Fibroblast of gingiva (primary cell): ENCODE results near the gene IFRD2.
"Not testable (repeated sequence)": the region's sequence is repeated elsewhere in the genome, so short reads cannot be mapped to it uniquely, and the experiment has no call there.

Source experiments
- DNase-seq: peaks from one replicate; pipeline ENCODE4 v3.0.0-alpha.2; 2011; ENCODE audit warnings: low read depth

IFRD2 gene

DNA sequence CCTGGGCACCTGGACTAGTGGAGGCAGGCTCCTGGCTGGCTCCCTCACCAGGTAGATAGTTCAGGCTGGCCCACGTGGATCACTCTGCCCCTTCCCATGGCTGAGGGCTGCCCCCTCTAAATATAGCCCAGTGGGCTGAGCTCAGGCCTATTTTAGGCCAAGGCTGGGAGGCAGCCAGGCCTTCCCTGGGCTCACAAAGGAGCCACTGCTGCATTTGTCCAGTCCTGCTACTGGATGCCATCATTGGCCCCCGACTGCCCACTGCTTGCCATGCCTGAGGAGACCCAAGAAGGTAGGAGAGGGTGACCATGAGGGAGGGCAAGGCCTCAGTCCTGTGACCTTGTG lies 13.4 kb downstream of the IFRD2 start, which contains the start of gene LSMEM2:
LSMEM2 (plus strand) TSS at position 208 of the 345 bp plus-strand sequence; CDS start at position 235, 27 bp downstream.
- no peak for DNase-seq

DNA sequence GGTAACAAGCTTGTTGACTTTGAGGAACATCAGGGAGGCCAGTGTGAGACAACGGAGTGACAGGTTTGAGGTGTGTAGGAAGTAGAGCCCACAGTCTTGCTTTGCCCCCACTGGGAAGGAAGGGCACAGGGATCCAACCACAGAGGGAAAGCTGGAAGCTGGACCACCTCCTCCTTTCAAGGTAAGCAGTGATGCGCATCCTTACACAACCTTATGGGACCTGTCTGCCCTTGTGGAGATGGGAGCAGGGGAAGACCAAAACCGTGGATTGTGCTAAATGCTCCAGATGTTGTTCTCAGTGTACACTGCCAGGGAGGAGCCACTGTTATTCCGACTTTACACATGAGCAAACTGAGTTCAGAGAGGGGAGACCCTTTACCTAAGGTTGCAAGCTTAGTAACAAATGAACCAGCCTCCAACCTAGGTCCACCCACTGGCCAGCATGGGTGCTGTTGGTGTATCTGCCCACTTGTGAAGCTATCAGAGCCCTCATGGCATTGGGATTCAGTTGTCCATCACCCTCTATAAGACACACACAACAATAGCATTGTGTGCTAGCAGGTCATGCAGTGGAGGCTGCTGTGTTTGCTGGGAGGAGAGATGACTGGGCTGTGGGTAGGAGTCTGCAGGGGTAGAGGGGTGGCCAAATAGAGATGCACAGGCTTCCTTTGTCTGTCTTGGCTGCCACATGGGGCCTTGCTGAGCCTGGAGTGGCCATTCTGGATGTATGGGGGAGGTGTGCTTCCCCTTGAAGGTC lies 13.9 kb downstream of the IFRD2 start:
- no peak for DNase-seq

DNA sequence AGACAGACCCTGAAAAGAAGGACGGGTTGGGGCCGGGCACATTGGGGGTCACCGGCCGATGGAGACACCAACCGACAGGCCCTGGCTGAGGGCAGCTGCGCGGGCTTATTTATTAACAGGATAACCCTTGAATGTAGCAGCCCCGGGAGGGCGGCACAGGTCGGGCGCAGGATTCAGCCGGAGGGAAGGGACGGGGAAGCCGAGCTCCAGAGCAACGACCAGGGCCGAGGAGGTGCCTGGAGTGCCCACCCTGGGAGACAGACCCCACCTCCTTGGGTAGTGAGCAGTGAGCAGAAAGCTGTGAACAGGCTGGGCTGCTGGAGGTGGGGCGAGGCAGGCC lies 15.5 kb downstream of the IFRD2 start:
- no peak for DNase-seq

DNA sequence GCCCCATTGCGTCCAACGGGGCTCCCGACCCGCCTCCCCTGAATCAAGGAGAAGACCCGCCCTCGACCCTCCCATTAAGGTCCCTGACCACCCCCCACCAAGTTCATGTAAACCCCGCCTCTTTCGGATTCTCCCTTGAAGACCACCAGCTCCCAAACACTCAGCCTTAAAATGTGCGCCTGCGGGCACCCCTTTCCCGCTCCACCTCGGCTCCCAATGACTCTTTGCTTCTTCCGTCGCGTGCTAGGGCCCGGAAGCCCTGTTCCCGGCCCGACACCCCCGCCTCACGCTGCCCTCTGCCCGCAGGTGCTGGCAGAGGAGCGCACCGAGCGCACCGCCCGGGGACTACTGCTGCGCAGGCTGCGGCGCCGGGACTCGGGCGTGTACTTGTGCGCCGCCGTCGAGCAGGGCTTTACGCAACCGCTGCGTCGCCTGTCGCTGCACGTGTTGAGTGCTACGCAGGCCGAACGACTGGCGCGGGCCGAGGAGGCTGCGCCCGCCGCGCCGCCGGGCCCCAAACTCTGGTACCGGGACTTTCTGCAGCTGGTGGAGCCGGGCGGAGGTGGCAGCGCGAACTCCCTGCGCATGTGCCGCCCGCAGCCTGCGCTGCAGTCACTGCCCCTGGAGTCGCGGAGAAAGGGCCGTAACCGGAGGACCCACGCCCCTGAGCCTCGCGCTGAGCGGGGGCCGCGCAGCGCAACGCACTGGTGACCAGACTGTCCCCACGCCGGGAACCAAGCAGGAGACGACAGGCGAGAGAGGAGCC lies 16.1 kb downstream of the IFRD2 start:
- DNase-seq = no peak

DNA sequence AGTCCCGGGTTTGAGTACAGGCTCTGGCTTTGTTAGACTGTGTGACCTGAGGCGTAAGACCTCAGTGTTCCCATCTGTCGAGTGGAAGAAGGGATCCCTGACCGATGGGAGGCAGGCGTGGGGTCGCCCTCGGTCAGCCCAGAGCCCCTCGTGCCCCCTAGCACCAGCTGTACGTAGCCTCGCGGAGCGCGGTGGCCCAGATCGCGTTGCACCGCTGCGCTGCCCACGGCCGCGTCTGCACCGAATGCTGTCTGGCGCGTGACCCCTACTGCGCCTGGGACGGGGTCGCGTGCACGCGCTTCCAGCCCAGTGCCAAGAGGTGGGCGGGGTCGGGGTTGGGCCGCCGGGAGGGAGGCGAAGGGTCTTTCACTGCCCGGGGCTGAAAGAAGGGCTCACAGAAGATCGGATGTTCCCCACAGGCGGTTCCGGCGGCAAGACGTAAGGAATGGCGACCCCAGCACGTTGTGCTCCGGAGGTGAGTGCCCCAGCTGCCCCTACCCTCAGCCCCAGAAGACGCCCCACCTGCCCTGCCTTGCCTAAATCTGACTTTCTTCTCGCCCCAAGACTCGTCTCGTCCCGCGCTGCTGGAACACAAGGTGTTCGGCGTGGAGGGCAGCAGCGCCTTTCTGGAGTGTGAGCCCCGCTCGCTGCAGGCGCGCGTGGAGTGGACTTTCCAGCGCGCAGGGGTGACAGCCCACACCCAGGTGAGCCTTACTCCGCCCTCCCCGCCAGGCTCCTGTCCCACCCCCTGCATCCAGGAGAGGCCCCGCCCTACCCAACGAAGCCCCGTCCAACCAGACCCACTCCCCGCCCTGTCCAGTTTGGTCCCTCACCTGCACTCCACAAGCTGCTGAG lies 16.9 kb downstream of the IFRD2 start:
- no peak for DNase-seq

DNA sequence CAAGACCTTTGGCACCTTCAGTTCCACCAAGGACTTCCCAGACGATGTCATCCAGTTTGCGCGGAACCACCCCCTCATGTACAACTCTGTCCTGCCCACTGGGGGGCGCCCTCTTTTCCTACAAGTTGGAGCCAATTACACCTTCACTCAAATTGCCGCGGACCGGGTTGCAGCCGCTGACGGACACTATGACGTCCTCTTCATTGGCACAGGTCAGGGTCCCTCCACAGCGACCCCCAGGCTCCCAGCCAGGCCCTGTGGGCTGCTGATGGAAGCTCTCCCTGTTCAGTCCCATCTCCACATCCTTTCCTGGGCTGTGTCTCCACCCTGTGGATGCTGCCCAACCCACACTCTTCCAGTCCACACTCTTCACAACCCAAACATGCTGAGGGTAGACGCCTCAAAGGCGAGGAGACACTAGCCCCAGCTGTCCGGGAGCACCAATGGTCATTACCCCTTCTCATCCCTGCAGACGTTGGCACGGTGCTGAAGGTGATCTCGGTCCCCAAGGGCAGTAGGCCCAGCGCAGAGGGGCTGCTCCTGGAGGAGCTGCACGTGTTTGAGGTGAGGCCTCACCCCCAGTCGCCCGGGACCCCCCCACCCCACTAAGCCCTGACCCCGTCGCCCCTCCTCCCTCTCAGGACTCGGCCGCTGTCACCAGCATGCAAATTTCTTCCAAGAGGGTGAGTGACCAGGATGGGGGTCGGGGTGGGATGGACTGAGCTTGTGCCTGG lies 17.7 kb downstream of the IFRD2 start:
- DNase-seq = peak; percentile 22

DNA sequence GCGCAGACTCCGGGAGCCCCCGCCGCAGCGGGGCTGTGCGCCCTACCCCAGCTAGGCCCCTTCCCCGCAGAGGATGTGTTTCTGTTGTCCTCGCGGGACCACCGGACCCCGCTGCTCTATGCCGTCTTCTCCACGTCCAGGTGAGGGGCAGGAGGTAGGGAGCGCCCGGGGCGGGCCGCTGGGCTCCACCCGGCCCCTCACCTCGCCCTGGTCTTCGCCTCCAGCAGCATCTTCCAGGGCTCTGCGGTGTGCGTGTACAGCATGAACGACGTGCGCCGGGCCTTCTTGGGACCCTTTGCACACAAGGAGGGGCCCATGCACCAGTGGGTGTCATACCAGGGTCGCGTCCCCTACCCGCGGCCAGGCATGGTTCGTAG lies 18.6 kb downstream of the IFRD2 start:
- no peak for DNase-seq

DNA sequence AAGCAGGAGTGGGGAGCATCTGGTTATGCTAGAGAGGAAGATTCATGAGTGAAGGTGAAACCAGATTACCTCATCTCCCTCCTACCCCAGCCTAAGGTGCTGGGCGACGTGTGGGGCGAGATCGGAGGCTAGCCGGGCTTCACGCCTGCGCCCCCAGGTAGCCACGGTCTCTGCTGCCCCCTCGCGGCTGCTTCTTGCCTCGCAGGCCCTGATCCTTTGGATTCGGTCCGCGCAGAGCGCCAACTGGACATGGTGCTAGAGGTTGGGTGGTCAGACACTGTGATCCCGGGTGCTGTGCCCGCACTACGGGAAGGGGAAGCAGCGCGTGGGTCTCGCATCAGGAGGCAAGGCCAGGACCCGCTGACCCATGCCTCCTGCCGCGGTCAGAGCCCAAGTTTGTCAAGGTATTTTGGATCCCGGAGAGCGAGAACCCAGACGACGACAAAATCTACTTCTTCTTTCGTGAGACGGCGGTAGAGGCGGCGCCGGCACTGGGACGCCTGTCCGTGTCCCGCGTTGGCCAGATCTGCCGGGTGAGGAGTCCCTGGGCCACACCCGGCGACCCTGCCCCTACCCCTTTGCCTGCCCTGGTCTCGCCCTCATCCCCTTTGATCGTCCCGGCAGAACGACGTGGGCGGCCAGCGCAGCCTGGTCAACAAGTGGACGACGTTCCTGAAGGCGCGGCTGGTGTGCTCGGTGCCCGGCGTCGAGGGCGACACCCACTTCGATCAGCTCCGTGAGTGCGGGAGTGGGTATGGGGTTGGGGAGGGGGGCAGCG lies 19.1 kb downstream of the IFRD2 start:
- peak; percentile 51 for DNase-seq

DNA sequence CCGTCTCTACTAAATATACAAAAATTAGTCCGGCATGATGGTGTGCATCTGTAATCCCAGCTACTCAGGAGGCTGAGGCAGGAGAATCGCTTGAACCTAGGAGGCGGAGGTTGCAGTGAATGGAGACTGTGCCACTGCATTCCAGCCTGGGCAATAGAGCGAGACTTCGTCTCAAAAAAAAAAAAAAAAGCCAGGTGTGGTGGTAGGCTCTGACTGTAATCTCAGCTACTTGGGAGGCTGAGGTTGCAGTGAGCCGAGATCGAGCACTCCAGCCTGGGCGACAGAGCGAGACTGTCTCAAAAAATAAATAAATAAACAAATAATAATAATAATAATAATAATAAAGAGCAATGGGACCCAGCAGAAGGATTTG lies 19.7 kb downstream of the IFRD2 start:
- not testable (repeated sequence) for DNase-seq

DNA sequence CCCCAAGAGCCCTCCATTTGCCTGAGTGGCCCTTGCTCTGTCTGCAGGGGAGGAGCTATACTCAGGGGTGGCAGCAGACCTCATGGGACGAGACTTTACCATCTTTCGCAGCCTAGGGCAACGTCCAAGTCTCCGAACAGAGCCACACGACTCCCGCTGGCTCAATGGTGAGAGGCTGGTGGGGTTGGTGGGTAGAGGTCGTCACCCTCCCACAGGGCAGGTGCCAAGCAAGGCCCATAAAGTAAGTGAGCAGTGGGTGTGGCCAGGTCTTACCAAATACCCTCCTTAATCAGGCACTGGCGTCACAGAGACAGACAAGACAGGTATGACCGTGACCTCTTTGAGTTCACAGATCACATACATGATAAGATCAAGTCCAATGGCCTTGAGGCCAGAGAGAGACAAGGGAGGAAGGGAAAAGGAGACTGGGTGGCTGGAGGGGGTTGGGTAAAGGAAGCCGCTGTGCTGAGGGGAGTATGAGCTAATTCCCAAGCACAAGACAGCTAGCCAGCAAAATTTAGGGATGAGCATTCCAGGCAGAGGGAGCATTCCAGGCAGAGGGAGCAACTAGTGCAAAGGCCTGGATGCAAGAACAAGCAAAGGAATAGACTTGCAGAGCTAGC lies 20.8 kb downstream of the IFRD2 start:
- no peak for DNase-seq

DNA sequence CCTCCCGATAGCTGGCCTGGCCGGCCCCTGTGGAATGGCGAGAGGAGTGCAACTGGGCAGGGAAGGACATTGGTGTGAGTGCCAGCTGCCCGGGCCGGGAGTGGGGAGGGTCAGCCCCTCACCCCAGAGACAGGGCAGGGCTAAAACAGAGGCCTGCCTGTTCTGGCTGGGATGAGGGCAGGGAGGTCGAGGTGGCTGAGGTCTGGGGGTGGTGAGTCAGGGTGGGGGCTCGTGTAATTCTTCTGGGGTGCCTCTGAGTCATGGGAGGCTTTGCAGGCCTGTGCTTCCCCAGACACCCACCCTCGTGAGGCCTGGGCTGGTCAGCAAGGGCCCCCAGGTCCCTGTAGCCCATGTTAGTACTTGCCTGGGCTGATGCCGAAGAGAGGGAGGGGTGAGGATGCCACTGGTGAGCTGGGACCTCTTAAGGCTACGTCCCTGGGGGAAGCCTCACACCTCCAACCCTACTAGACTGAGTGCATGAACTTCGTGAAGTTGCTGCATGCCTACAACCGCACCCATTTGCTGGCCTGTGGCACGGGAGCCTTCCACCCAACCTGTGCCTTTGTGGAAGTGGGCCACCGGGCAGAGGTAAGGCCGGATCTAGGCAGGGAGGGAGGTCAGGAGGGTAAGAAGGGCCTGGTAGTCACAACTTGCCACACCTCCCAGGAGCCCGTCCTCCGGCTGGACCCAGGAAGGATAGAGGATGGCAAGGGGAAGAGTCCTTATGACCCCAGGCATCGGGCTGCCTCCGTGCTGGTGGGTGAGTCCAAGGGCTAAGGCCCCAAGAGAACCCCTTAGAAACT lies 21.6 kb downstream of the IFRD2 start:
- no peak for DNase-seq

DNA sequence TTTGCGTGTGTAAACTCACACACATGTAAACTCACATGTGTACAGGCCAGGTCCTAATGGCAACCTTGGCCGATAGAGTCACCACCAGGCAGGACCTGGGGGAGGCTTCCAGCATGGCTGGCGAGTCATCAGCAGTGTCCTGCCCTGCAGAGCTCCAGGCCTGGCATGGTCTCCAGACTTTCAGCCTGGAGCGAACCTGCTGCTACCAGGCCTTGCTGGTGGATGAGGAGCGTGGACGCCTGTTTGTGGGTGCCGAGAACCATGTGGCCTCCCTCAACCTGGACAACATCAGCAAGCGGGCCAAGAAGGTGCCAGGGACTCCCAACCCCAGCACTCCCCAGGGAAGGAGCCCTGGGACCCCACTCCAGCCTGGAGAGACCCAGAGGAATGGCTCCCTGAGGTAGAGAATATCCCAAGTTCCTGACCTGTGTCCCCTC lies 22.2 kb downstream of the IFRD2 start:
- no peak for DNase-seq

DNA sequence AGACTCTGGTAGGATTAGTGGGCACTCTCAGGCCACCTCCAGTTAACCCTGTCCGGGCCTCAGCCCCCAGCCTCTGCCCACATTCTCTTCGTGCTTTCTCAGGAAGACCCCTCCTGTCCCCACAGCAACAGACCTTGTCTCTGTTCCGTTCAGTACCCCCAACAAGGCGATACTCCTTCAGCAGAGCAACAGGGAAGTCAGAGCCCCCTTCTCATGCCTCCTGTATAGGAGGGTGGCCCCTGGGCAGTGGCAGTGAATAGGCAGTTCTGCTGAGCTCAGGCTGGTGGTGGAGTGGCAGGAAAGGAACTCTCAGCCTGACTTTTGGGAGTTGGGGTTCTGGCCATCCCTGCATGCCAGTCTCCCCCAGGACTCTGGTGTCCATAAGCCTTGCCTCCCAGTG lies 22.8 kb downstream of the IFRD2 start:
- no peak for DNase-seq

DNA sequence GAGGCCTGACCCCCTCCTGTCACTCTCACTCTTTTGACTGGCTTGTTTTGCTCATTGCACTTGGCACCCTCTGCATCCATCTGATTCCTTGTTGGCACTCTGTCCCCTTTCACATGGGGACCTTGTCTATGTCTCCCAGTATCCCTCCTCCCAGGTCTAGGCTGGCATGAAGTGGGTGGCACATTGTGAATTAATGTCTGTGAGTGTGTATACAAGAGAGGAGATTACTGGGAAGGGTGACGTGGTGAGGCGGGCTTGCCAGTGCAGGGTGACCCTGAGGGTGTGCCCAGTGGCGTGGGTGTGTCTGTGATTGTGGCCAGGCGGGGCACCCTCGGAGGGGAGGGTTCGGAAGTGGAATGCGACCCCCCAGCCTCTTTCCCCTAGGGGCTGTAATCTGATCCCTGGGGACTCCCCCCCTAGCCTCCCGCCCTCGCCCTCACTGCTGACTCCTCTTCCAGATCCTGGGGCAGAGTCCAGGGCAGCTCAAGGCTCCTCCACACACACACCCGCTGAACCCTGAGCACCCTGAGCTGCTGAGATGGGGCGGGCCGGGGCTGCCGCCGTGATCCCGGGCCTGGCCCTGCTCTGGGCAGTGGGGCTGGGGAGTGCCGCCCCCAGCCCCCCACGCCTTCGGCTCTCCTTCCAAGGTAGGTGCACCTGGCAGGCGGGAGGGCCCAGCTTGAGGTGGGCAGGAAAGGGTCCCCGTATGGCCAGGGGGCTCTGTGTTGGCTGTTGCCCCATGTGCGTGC lies 23.4 kb downstream of the IFRD2 start, which contains the start of gene SEMA3B:
SEMA3B (plus strand) TSS at position 445 of the 749 bp plus-strand sequence; CDS start at position 539, 94 bp downstream.
- peak; percentile 82 for DNase-seq

DNA sequence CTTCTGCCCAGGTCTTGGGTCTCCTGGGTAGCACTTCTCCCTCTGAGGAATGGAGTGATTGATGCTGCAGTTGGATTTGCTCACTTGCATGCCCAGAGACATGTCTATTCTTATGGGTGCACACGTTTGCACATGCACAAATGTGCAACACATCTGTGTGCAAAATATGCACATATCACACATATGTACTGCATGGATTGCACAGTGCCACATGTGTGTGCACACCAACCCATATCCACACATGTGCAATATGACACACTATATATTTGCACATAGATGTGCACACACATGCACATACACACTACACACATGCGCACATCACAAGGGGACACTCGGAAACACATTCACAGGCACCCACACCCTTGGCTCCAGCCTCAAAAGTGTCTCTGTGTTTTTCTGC lies 24.0 kb downstream of the IFRD2 start:
- no peak for DNase-seq

DNA sequence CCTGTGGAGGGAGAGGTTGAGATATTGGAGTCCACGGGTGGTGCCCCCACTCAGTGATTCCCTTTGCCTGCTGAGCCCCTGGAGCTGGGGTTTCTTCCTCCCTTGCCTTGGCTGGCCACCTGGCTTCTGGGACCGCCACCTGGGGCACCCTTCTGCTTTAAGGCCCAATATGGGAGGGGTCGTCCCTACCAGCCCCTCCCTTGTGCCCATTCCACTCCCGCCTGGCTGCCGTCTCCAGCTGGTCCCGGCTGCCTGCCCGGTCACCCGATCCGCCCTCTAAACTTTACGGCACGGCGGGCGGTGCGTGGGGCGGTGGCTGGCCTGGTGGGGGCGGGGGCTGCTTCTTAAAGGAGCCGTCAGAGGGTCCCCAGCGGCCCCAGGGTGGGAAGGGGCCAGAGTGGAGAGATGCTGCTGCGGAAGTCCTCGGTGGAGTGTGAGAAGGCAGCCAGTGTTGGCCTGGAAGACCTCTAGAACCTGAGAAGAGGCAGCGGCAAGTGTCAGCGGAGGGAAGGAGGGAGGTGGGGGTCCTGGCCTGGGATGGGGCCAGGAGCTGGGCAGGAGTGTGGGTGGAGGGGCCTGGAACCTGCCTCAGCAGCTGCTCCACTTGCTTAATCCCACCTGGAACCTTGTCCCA lies 24.8 kb downstream of the IFRD2 start:
- DNase-seq = peak; percentile 32

DNA sequence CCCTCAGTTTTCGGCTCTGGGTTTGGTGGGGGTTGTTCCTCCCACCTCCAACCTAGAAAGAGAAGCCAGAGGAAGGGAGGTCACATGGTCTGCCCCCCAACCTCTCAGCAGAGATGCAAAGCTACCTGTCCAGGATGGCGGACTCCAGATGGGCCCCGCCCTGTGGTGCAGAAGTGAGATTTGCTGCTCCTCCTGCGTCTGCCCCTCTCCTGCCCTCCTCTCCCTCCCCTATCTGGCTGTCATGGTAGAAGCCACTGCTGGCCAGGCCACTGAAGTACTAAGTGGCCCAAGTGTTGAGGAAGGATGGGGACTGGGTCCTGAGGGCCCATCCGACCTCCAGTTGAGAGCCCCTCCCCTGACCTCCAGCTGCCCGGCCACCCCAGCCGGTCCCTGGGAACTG lies 25.4 kb downstream of the IFRD2 start:
- no peak for DNase-seq

DNA sequence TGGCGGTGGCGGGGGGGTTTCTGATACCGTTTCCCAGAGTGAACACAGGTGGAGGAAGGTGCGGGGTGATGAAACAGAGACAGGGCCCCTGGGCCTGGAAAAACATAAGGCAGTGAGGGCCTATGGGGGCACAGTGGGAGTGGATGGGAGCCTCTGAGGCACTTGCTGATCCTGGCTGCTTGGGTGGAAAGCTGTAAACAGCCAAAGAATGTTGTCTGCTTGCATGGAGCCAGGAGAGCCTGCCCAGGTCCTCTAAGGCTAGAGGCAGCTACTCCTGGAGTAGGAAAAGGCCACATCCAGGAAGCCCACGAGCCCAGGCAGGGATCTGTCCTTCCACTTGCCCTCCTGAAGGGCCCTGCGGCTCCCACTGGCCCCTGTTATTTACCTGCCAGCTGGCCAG lies 26.2 kb downstream of the IFRD2 start:
- no peak for DNase-seq

DNA sequence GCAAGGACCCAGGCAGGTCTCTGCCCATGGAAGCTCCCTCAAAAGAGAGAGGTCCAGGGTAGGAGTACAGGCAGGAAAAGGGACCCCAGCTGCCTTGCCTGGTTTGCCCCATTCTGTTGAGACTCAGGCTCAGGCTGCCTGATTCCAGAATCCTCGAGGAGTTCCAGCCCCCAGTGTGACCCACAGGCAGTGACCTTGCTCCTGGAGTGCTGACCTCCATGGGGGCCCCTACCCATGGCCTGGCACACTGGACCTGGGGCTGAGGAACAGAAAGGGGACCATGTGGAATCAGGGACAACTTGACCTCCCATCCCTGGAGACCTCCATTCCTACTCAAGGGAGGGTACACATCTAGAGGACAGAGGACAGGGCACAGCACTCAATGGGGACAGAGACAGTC lies 26.7 kb downstream of the IFRD2 start:
- DNase-seq = no peak
